ENCODE data around the gene VAMP4. TPM values are rescaled to one million over a fixed set of nuclear protein-coding genes. Genes with fewer than 3 reads are reported as not detected.

Gene VAMP4
- total and polyA plus RNA-seq, 8 donors, result 3.5 to 23.7 (median 7.2) TPM

DNA sequence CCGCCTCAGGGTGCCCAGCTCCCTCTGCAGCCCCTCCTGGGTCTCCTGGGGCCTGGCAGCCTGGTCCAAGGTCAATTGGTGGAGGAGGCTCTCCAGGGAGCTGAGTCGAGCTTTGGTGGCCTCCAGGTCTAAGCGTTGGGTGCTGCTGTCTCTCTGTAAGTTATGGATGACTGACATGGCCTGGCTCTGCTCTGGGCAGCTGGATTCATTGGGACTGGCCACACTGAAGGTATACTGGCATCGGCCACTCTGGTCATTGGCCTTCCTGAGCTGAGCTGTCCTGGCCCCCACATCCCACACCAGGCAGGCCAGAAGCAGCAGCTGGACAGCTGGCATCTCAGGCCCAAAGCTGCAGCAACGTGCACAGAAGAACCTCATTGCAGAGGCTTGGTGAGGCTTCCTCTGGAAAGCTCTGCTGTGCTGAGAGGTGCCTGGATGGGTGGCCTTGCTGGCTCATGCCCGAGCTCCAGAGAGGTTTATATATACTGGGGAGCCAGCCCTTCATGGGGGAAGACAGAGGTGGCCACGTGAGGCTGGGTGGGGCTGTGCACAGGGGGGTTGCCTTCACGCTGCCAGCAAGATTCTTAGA, 89.5 kb downstream of the VAMP4 start, which contains the start of gene MYOC:
MYOC (minus strand) TSS at position 455 of the 589 bp plus-strand sequence; CDS start at position 378, 77 bp downstream.
- no peak for DNase-seq
- peaks cover 0 to 7% (median 0%) of the 10 kb centered on the region in 3 donors for H3K27me3 ChIP-seq
- TF ChIP-seq POLR2AphosphoS5 (IDR thresholded peaks at IDR 0.05), result no peak
- no peak for TF ChIP-seq POLR2A (IDR thresholded peaks at IDR 0.05)
- TF ChIP-seq, protein P1, sequence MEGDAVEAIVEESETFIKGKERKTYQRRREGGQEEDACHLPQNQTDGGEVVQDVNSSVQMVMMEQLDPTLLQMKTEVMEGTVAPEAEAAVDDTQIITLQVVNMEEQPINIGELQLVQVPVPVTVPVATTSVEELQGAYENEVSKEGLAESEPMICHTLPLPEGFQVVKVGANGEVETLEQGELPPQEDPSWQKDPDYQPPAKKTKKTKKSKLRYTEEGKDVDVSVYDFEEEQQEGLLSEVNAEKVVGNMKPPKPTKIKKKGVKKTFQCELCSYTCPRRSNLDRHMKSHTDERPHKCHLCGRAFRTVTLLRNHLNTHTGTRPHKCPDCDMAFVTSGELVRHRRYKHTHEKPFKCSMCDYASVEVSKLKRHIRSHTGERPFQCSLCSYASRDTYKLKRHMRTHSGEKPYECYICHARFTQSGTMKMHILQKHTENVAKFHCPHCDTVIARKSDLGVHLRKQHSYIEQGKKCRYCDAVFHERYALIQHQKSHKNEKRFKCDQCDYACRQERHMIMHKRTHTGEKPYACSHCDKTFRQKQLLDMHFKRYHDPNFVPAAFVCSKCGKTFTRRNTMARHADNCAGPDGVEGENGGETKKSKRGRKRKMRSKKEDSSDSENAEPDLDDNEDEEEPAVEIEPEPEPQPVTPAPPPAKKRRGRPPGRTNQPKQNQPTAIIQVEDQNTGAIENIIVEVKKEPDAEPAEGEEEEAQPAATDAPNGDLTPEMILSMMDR (IDR thresholded peaks at IDR 0.05), result no peak
- no peak for TF ChIP-seq EP300 (IDR thresholded peaks at IDR 0.05)
- H3K36me3 ChIP-seq, result no peaks in the 10 kb centered on the region
- H3K9me3 ChIP-seq, result no peaks in the 10 kb centered on the region
- peaks cover 0 to 42% (median 29%) of the 10 kb centered on the region in 4 donors for H3K4me1 ChIP-seq
- WGBS, 5 donors, result 53 to 73% (median 70%) methylated on average over 6 to 8 of the region's 8 CpGs
- H3K4me3 ChIP-seq, result peak within 1 kb of the TSS; percentile 9 to 17 (median 10)
- intact Hi-C loops (cut with DNase I; ENCODE audit: low total_unique reads), result no loop called here
- H3K27ac ChIP-seq, result peak within 1 kb of the TSS in 3 of 5 donors; percentile 72 to 82 (median 80)

Small RNA genes lying within 50 kb of the gene (small RNA-seq; reads per million reads assigned to genes)
- 0 reads per million in 4 donors for gene RF00601

Other genes starting within 250 kb of the VAMP4 start
- not detected for gene MYOCOS, start 119.8 kb downstream of the VAMP4 start, total RNA-seq
- not detected for gene MYOCOS, start 119.8 kb downstream of the VAMP4 start, polyA plus RNA-seq
- 10 to 100 TPM in 2 of 5 donors, 1 to 10 TPM in 1, under 1 TPM in 1, not detected in 1; 0.37 to 83.9 (median 11.5) TPM for gene MYOC, start 89.4 kb downstream of the VAMP4 start, total RNA-seq
- 1 to 10 TPM in 1 of 3 donors, under 1 TPM in 2; 0.25 to 2.9 (median 0.92) TPM for gene MYOC, start 89.4 kb downstream of the VAMP4 start, polyA plus RNA-seq
- gene METTL13, start 39.6 kb upstream of the VAMP4 start, total RNA-seq, result 100 to 1,000 TPM in 1 of 5 donors, 10 to 100 TPM in 2, 1 to 10 TPM in 2; 1.8 to 101 (median 15.8) TPM
- 10 to 100 TPM; 11.1 to 15.8 (median 13.0) TPM for gene METTL13, start 39.6 kb upstream of the VAMP4 start, polyA plus RNA-seq
- gene DNM3, start 99.4 kb upstream of the VAMP4 start, total RNA-seq, result 10 to 100 TPM in 1 of 5 donors, 1 to 10 TPM in 3, under 1 TPM in 1; 0.58 to 13.8 (median 3.8) TPM
- gene DNM3, start 99.4 kb upstream of the VAMP4 start, polyA plus RNA-seq, result 1 to 10 TPM in 2 of 3 donors, under 1 TPM in 1; 0.70 to 2.6 (median 1.4) TPM

All from stomach (tissue), 9 donors.